NCI-H2227 (cell line): Measurements from ENCODE around the gene ADGRB3.

ENCODE experiments used
- DNase-seq: peaks from one replicate; lab custom pipeline; 2025; ENCODE audit not compliant: unreplicated experiment; lab: John Stamatoyannopoulos, UW

The ADGRB3 gene

DNA sequence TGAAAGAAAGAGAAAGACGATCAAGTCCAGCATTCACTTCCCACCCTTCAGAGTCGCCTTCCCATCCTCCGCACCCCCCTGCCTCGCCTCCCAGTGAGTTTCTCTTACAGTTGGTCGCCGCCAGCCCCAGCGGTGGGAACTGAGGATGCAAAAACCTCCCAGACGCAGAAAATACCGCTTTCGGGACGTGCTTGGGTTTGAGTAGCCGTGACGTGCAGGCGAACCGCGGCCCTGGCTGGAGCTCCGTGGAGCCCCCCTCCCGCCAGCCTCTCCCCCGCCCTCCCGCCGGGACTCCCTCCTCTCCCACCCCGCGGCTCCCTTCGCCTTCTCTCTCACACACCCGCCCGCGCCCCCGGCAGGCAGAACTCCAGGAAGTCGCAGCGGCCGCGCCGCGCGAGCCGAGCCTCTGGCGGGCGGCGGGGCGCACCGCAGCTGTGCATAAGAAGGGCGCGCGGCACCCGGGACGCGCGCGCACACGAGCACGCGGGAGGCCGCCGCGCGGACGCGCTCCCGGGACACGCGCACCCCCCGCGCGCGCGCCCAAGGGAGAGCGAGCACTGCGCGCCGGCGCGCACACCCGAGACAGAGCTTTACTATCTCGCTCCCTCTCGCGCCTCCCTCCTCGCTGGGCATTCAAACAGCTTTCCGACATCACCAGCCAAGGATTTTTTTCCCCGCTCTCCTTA lies at the start of gene ADGRB3:
Gene ADGRB3, plus strand, starts transcription at position 557 of the 686 bp plus-strand sequence. CDS start 3,394 bp downstream, outside the sequence.
- peak; percentile 86 for DNase-seq

DNA sequence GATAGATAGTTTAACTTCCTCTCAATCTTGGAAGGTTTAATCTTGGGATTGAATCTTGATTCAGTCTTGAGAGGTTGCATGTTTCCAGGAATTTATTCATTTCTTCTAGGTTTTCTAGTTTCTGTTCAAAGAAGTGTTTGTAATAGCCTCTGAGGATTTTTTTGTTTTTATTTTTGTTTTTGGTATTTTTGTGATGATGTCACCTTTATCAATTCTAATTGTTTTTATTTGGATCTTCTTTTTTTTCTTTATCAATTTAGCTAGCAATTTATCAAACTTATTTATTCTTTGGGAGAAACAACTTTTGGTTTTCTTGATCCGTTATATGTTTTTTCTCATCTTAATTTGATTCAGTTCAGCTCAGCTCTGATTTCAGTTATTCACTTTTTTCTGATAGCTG lies 41.5 kb upstream of the ADGRB3 start:
- no peak for DNase-seq

DNA sequence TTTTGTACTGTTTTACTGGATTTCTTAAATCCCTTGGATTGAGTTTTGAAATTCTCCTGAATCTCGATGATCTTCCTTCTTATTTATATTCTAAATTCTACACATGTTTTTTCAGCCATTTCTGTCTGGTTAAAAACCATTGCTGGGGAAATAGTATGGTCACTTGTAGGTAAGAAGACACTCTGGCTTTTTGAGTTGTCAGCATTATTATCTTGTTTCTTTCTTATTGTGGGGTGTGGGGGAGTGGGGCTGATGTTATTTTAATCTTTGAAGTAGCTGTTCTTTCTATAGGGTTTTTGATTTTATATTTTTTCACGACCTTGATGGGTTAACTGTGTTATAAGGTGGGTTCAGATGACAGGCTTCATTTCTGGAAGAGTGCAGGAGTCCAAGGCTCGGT lies 37.4 kb upstream of the ADGRB3 start:
- no peak for DNase-seq

DNA sequence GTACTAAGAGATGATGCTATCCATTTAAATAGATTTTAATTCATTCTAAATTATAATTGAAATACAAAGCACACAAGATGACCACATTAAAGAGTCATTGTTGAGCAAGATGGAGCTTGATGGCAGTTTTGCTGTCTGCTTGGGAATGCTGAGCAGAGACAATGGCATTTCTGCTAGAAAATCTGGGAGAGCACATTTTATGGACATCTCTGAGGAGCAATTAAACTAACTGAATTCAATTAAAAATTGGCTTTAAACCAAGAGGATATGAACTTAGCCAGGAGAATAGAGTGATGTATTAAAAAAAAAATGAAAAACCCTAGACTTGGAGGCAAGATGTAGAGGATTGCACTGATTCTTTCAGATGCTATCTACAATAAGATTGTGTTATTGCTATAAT lies 19.1 kb upstream of the ADGRB3 start:
- no peak for DNase-seq

DNA sequence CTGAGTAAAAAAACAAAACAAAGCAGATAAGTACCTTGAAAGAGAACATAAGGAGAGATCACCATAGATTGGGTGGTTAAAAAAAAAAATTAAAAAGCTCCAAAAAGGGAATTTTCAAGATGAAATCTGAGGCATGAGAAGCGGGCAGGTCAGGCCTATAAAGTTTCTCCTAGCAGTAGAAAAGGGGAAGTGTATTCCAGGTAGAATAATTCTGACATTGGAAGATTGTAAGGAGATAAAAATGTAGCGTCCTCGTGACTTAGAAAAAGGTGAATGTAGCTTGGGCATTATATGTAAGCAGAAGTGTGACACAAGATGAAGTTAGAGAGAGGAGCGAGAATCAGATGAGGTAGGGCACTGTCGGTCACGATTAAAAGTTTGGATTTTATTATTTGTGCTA lies 9.1 kb upstream of the ADGRB3 start:
- DNase-seq, result no peak

DNA sequence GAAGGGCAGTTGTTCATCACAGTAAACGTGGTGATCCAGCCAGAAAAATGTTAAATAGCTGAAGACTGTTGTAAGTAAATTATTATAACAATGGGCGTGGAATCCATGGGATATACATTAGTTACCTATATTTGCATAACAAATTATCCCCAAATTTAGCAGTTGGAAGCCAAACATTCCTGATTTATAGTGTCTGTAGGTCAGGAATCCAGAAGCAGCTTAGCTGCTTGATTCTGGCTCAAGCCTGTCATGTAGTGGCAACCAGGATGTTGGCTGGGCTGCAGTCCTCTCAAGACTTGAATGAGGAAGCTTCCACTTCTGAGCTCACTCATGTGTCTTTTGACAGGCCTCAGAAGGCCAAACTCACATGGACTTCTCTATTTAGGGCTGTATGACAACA lies 6.9 kb upstream of the ADGRB3 start:
- no peak for DNase-seq

DNA sequence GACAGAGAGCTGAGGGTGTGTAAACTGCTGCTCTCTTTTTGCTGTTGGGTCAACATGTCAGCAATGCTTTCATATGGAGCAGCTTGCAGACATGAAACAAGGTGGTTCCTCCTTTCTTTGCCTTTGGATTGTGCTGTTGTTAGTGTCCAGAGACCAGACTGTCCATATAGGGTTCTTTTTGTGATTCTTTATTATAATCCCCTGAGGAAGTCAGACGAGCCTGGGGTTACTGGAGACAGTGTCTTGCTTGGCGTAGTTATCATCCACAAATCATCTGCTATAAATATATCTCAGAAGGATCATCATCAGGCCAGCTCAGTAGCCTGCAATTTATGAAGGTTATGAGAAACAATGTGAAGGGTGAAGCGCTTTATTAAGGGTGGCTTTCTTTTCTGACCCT lies 2.3 kb upstream of the ADGRB3 start:
- DNase-seq, result no peak

DNA sequence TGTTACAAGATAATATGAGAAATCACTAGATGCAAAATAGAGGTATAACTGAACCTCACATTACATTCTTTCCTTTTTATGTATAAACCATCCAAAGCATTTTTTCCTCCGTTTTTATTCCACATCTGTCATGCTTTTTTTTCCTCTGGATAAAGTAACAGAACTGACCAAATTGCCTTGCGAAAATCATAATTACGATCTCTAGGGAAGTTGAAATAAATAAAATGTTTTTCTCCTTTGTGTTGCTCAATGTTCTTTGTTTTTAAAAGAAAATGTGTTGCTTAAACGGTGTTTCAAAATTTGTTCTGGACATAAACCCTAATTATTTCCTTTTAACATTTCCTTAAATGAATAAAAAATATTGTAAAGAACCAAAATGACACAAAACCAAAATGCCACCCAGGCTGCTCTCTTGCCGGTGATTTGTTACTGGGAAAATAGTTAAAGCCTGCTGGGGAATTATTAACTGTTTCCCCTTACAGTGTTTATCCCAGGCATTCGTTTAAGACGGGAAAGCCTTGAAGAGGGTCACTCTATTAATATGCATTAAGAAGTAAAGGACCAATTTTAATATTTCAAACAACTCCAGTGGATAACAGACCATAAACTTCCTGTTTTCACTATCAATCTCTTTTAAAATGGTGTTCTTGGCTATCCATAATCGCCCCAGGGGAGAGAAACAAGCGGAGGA lies 1.7 kb upstream of the ADGRB3 start:
- no peak for DNase-seq

DNA sequence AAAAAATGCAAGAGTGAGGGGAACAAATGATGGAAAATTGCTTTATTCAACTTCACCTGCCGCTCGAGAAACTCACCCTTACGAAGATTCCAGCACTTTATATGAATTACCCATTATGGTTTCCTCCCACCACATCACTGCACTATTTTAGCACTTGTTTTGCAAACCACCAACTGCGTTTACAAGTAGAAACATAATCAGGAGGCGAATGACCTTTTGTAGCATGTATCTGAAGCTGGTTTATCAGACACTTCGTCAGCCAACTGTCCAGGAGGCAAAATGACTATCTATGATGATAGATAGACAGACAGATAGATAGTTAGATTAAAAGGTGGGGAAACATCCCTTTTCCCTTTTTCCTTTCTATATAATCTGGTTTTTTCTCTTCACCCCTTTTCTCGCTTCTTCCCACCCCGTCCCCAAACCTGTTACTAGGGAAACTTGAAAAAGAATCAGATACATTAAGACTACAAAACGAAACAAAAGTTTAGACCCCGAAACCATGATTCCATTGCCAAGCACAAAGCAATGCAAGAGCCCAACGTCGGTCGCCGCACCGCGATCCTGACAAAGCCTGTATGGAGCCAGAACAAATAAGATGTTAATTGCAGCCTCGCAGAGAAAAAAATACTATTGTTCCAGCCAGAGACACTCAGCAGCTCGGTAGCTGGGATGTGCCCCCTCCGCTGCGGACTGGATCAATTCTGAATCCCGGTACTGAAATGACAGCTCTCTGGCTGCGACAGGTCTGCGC lies 933 bp upstream of the ADGRB3 start:
- no peak for DNase-seq

DNA sequence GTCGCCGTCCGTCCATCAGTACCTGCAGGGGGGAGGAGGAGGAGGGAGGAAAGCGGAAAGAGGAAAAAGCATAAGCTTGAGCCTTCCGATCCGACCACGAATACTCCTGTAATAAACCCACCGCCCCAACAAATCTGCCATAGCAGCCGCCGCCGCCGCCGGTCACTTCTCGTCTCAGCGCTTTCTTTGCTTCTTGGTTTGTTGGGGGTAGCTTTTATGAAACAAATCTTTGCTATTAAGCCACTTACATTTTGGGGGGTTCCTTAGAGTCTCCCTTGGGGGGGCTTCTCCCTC lies 277 bp downstream of the ADGRB3 start:
- no peak for DNase-seq

DNA sequence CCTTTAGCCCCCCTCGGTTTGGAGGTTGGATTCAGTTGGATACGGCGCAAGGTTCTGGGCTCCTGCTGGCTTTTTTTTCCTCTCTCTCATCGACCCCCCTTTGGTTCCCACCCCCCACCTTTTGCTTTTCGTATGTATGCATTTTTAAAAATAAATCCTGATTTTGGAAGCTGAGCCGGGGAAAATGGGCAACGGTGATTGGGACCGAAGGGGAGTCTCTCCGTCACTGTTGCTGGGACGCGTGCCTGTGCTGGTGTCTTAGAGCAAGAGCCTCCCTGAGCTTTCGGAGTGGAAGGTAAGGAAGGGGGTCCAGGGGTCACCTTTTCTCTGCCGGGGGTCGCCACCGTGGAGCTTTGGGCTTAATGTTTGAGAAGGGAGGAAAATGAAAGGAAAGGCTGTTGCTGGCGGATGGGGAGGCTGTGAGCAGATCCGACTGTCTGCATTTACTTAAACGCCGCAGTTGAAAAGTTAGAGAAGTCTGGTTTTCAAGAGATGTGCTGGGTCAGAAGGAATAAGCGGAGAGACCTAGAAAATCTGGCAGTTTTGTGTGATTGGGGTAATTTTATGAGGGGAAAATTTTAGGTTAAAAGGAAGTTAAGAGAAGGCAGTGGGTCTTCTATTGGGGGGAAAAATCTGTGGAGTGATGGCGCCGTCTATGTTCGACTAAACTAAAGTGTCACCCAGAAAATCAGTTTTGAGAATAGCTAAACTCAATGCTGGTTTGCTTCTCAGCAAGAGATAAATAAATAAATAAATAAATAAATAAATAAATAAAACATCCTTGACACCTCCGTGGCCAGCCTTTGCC lies 828 bp downstream of the ADGRB3 start:
- no peak for DNase-seq

DNA sequence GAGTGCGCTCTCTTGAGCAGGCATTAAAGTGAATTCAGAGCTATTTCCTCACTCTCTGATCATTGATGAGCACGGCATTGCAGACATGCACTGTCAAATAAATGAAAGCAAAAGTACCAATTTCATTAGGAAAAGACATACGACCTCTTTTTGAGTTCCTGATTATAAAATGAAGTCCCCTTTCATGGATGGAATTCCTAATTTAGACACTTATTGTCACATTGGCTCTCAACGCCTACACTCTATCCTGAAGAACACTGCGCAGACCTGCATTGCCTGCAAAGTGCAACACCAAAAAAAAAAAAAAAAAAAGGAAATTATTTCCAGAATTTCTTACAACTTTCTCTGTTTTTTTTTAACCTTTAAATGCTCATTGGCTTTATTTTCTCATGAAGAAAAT lies 1.6 kb downstream of the ADGRB3 start:
- no peak for DNase-seq

DNA sequence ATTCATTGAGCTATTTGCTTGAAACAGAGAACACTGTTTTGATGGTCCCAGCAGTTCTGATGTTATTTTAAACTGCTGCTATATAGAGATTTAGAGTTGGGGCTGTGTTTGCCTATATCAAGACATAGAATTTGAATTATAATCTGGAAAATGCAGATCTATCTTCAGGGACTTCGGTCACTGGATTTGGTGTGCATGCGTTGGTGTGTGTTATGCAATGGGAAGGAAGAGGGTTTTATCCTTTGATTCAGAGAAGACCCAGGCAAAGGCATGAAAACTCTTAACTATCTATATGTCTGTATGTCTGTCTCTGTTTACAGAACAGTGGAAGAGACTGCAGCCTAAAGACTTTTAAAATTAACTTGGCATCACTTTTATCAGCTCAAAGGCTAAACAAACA lies 2.0 kb downstream of the ADGRB3 start:
- DNase-seq, result no peak

DNA sequence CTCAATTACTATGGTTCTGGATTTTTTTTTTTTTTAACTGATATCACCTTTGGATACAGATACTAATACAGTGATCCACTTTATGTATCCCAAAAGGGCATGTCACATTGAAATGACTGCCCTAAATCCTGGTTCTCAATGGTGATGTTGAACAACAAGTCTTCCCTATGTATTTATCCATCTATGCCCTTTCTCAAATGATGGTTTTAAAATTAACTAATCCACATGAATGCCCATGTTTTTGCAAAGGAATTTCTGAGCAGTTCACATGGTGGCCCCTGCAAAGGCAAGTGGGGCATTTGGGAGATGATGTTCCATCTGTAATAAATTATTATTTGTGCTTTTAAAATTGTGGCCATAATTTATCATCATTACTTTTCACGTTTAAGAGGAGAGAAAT lies 2.7 kb downstream of the ADGRB3 start:
- no peak for DNase-seq

DNA sequence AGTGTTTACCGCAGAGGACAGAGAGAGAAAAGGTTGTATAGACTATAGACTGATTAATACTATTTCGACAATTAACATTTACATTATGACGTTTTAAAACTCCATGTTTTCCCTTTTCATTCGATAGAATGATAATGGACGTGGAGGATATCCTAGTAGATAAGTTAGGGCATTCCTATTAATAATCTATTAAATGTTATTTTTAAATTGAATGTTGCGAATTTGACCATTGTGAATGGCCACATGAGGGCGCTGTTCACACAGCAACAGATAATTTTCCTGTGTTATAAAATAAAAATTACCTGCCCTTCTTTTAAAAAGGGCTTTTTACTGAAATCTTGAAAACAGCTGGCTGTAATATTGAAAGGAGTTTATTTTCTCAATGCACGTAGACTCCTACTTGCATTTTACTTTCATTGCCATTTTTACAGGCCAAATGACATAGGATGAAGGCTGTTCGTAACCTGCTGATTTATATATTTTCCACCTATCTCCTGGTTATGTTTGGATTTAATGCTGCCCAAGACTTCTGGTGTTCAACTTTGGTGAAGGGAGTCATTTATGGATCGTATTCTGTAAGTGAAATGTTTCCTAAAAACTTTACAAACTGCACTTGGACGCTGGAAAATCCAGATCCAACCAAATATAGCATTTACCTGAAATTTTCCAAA lies 3.3 kb downstream of the ADGRB3 start:
- DNase-seq, result peak; percentile 2

DNA sequence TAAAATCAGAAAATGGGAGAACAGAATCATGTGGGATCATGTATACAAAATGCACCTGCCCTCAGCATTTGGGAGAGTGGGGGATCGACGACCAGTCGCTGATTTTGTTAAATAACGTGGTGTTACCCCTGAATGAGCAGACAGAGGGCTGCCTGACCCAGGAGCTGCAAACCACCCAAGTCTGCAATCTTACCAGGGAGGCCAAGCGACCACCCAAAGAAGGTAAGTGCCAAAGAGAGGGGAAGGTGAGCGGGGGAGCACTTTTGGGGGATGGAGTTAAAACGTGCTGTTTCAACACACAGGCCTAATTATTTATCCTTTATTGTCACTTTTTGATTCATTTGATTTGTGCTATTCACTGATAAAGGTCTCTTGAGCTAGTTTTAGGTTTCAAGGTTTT lies 4.1 kb downstream of the ADGRB3 start:
- no peak for DNase-seq

DNA sequence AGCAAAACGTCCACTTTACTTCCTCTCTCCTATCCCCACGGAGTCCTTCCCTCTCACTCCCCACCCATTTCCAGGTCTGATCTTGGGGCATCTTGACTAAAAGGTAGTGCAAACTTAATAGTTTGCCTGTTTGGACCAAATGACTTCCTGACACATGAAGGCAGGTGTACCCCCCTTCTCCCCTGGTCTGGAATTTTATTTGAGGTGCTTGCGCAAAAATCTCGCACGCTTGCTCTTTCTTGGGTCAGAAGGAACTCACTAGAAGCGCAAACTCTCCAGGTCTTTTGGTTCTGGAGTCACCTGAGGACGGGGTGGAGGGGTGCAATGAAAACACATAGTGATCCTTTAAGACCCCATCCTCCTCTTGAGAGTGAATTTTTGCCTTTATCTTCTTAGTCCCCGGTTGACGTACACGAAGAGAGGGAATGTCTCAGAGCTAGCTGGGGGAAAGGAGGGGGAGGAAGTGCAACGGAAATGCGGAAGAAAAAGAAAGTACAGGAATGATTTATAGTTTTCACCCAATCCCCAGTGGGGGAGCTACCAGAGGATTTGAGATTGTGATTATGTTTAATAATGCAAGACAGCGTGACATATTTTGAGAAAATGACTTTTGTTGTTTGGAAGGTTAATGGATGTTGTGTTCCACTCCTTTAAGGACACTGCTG lies 4.9 kb downstream of the ADGRB3 start:
- no peak for DNase-seq

DNA sequence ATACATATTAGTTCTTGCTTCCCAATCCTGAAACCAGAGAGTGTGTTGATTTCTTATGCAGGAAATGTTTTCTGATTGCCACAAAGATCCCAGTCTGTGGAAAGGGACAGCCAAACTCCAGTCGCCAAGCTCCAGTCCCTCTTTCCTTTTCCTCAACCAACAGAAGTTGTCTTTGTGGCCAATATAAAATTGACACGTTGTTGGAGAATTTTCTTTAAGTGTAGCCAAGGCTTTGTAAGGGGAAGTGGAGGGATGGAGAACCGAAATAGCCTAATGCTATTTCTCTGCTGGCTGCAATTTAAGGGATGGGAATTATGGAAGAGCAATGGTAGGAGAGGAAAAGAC lies 5.4 kb downstream of the ADGRB3 start:
- DNase-seq, result no peak

DNA sequence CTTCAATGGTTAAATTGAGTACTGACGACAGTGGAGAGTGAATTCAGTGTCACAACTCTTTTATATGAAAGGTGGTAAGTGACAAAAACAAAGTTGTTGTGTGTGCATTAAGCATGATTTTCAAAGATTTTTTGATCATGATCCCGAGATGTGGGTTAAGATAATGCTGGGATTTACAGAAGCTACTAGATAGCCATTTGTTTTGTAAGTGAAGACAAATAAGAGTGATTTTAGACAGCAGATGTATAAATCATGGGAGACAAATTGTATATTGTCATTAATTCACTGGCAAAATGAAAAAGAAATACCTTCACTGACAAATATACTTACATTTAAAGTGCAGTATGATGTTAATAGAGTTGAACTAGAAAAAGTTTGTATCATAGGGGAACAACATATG lies 6.1 kb downstream of the ADGRB3 start:
- no peak for DNase-seq

DNA sequence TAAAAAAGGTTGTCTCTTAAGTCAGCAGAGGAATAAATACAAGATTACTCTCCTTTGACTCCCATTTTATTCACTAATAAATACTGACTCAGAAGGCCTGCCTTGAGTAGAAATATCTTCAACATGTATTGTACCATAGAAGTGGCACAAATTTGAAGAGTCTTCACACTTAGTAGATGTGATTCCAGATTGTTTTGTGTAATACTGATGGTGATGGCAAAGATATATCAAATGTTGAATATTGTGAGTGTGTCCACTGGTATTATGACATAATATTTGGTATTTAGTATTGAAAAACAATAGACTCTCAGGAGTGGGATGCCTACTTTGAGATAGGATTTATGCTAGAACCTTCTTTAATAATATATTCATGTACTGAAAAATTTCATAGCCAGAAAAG lies 7.0 kb downstream of the ADGRB3 start:
- DNase-seq, result no peak

DNA sequence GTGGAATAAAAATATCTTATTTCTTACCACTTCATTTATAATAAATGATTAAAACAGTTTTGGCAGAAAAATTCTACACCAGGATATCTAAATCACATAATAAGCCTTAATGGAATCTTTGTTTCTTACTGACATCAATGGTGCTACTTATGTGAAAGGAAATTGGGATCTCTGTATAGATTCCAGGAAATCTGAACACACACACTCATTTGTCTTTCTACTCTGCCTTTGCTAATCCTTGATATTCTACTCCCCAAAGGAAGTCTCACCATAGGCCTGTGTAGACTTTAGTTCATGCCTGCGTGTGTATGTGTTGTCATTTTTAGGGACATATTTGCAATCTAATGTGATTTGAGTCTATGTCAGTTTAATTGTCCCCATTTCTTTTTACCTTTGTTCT lies 7.9 kb downstream of the ADGRB3 start:
- no peak for DNase-seq
